CD4-positive, alpha-beta T cell (primary cell): ENCODE measurements around the gene OLA1. TPM values are rescaled to one million over a fixed set of nuclear protein-coding genes. Genes with fewer than 3 reads are reported as not detected.

Experiments used
- ATAC-seq: fragments of 200-7000 bp; cut with Tn5 transposase; one replicate; pipeline ENCODE4 v1.10.0; 2022; ENCODE audit warnings: mild to moderate bottlenecking; ENCODE audit not compliant: poor library complexity
- CTCF ChIA-PET: fragments of 350-600 bp; sonication (Branson Sonifier 250); formaldehyde crosslinking; loops from one replicate; lab custom pipeline; 2021; ENCODE audit warnings: antibody characterized with exemption, inconsistent platforms; lab: Charles Lee
- POLR2A ChIA-PET: fragments of 350-600 bp; sonication (Branson Sonifier 250); formaldehyde crosslinking; loops from one replicate; lab custom pipeline; 2021; ENCODE audit warnings: antibody characterized with exemption, inconsistent platforms; lab: Charles Lee
- DNase-seq, 14 experiments: peaks; one replicate each; pipeline ENCODE4 v3.0.0-alpha.2; 2013 to 2020; ENCODE audit warnings: mixed read lengths in 2 of 14
- H3K27ac ChIP-seq, 2 donors: one replicate each; pipeline versions ENCODE4 v1.5.1 to v1.7.0; 2013; ENCODE audit warnings: low read length in 2 of 2, low read depth in 1 of 2, mild to moderate bottlenecking in 1 of 2
- H3K27me3 ChIP-seq, 2 experiments: 1 replicate in 1 of 2; 2 replicates in 1 of 2; pipeline versions ENCODE4 v1.6.1 to v1.7.0; 2013; ENCODE audit warnings: low read length in 2 of 2, control low read depth in 1 of 2, mild to moderate bottlenecking in 1 of 2, moderate library complexity in 1 of 2; ENCODE audit not compliant: insufficient read depth in 2 of 2, control insufficient read depth in 1 of 2
- H3K36me3 ChIP-seq: one replicate; pipeline ENCODE4 v1.6.1; 2013; ENCODE audit warnings: low read length, control low read depth; ENCODE audit not compliant: insufficient read depth
- H3K4me1 ChIP-seq: one replicate; pipeline ENCODE4 v1.6.1; 2013; ENCODE audit warnings: low read length, control low read depth; ENCODE audit not compliant: insufficient read depth
- H3K4me3 ChIP-seq: one replicate; pipeline ENCODE4 v1.5.1; 2013; ENCODE audit warnings: mild to moderate bottlenecking, low read length, moderate library complexity
- H3K9me3 ChIP-seq, 2 experiments: 1 replicate in 1 of 2; 2 replicates in 1 of 2; pipeline versions ENCODE4 v1.6.1 to v1.7.0; 2013; ENCODE audit warnings: low read length in 2 of 2, mild to moderate bottlenecking in 2 of 2, control low read depth in 1 of 2, moderate library complexity in 1 of 2; ENCODE audit not compliant: control insufficient read depth in 1 of 2, insufficient read depth in 1 of 2
- H3K27ac Mint-ChIP-seq: one replicate; pipeline ENCODE4 v1.8.0; 2020; ENCODE audit warnings: mixed read lengths
- H3K27me3 Mint-ChIP-seq: one replicate; pipeline ENCODE4 v1.8.0; 2021; ENCODE audit warnings: mixed read lengths
- H3K36me3 Mint-ChIP-seq: one replicate; pipeline ENCODE4 v1.8.0; 2021; ENCODE audit warnings: low read depth, mixed read lengths
- H3K4me1 Mint-ChIP-seq: one replicate; pipeline ENCODE4 v1.8.0; 2021; ENCODE audit warnings: low read depth, mixed read lengths
- H3K4me3 Mint-ChIP-seq: one replicate; pipeline ENCODE4 v1.8.0; 2020; ENCODE audit warnings: mild to moderate bottlenecking, mixed read lengths
- H3K9me3 Mint-ChIP-seq: one replicate; pipeline ENCODE4 v1.8.0; 2020; ENCODE audit warnings: mixed read lengths
- CTCF ChIP-seq: fragments of 200-600 bp; IDR thresholded peaks from one replicate; pipeline ENCODE4 v1.8.0; 2022; ENCODE audit warnings: antibody characterized with exemption, mild to moderate bottlenecking
- intact Hi-C, 2 experiments: fragments of 100-400 bp; cut with DNase I in 1 of 2; cut with micrococcal nuclease in 1 of 2; formaldehyde crosslinking; loops; one replicate each; pipeline versions ENCODE4 v1.15.1 to v1.9.0; 2023 to 2025; cut with DNase I, micrococcal nuclease
- total RNA-seq, 174 experiments: library from RNA in 2 of 174; stranded (reverse) in 2 of 174; gene quantifications; one replicate each; pipeline ENCODE4 v1.2.3 and lab custom pipeline; 2021 to 2026

The OLA1 gene
- total RNA-seq, 2 experiments from 2014 or later: 38.1 to 40.5 TPM

- ChIA-PET POLR2A (no interaction called here), CTCF (no interaction called here)
- Histone ChIP-seq H3K27me3 (no peaks in the 10 kb centered on the region), H3K9me3 (no peaks in the 10 kb centered on the region), H3K4me3 (no peak overlapping the region), H3K36me3 (no peaks in the 10 kb centered on the region), H3K4me1 (no peaks in the 10 kb centered on the region), H3K27ac (no peak overlapping the region)
- H3K9me3 Mint-ChIP-seq: peaks cover 6% of the 10 kb centered on the region
- no peak overlapping the region for H3K4me3 Mint-ChIP-seq
- no peak overlapping the region for H3K27ac Mint-ChIP-seq
- no peaks in the 10 kb centered on the region for H3K4me1 Mint-ChIP-seq
- intact Hi-C loops: no loop called here
- ATAC-seq (no peak), DNase-seq (no peak)
- no peaks in the 10 kb centered on the region for H3K36me3 Mint-ChIP-seq
- no peak for TF ChIP-seq CTCF
- peaks cover 31% of the 10 kb centered on the region for H3K27me3 Mint-ChIP-seq
These were observed 185.4 kb downstream of the OLA1 start for GRCh38 chr2:174062934-174063333.

DNA sequence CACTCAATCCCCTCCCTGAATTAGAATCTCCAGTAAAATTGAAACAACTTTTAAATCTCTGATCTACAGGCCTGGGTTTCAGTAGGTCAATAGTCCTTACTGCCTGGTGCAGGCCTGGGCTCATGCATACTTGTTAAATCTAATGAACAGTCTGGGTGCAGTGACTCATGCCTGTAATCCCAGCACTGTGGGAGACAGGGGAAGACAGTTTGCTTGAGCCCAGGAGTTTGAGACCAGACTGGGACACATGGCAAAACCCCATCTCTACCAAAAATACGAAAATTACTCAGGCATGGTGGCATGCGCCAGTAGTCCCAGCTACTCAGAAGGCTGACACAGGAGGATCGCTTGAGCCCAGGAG is 188.5 kb downstream of the OLA1 start:
- H3K27ac Mint-ChIP-seq: no peak overlapping the region
- DNase-seq: peak in 1 of 14 experiments; percentile 10
- H3K4me1 Mint-ChIP-seq: no peaks in the 10 kb centered on the region
- Histone ChIP-seq H3K4me1 (no peaks in the 10 kb centered on the region), H3K4me3 (no peak overlapping the region), H3K27me3 (no peaks in the 10 kb centered on the region), H3K9me3 (peaks cover 0 to 5% of the 10 kb centered on the region in 2 experiments), H3K36me3 (no peaks in the 10 kb centered on the region), H3K27ac (no peak overlapping the region)
- H3K27me3 Mint-ChIP-seq: peaks cover 17% of the 10 kb centered on the region
- no peaks in the 10 kb centered on the region for H3K36me3 Mint-ChIP-seq
- no peak for ATAC-seq
- ChIA-PET POLR2A (no interaction called here), CTCF (interaction anchor here (0.6 kb wide), 1 partner anchor 233 kb away, joined by 3 read pairs; no protein-coding TSS in a partner anchor)
- intact Hi-C loops: no loop called here
- no peak overlapping the region for H3K4me3 Mint-ChIP-seq
- peaks cover 8% of the 10 kb centered on the region for H3K9me3 Mint-ChIP-seq
- no peak for TF ChIP-seq CTCF

- no peaks in the 10 kb centered on the region for H3K36me3 ChIP-seq
- DNase-seq (peak in 2 of 14 experiments; percentile 39 to 50), ATAC-seq (no peak)
- peaks cover 0 to 4% of the 10 kb centered on the region in 2 experiments for H3K27me3 ChIP-seq
- CTCF ChIA-PET: no interaction called here
- Mint-ChIP-seq H3K27ac (no peak overlapping the region), H3K9me3 (peaks cover 8% of the 10 kb centered on the region), H3K36me3 (no peaks in the 10 kb centered on the region), H3K4me1 (no peaks in the 10 kb centered on the region), H3K4me3 (no peak overlapping the region), H3K27me3 (peaks cover 17% of the 10 kb centered on the region)
- H3K27ac ChIP-seq: no peak overlapping the region
- no peak for TF ChIP-seq CTCF
- POLR2A ChIA-PET: no interaction called here
- no peaks in the 10 kb centered on the region for H3K4me1 ChIP-seq
- no peak overlapping the region for H3K4me3 ChIP-seq
- intact Hi-C loops: no loop called here
- H3K9me3 ChIP-seq: peaks cover 0 to 5% of the 10 kb centered on the region in 2 experiments
These were observed 189.0 kb downstream of the OLA1 start for GRCh38 chr2:174059178-174059883.
